ENCODE results near the gene STOX2.
A peak's percentile ranks its signal among the peaks of the same experiment; 100 is the strongest.

The STOX2 gene

GRCh38 chr4:184011826-184012380 is 106.8 kb downstream of the STOX2 start:
- TF ChIP-seq SUZ12 (IDR thresholded peaks at IDR 0.05) (no peak), FOXA1 (IDR thresholded peaks at IDR 0.05) (no peak)
- no peak for DNase-seq (ENCODE audit: extremely low spot score)
- CTCF ChIA-PET, result no interaction called here
- POLR2A ChIA-PET, result interaction anchor here (1.0 kb wide), 1 partner anchor 24 kb away, joined by 4 read pairs; no protein-coding TSS in a partner anchor

- ChIA-PET POLR2A (no interaction called here), CTCF (no interaction called here)
- TF ChIP-seq FOXK2 (IDR thresholded peaks at IDR 0.05), result no peak
- no peak for TF ChIP-seq HDGF (IDR thresholded peaks at IDR 0.05; ENCODE audit: borderline replicate concordance)
- no peak for TF ChIP-seq PKNOX1 (IDR thresholded peaks at IDR 0.05)
- no peak for TF ChIP-seq CTBP1 (IDR thresholded peaks at IDR 0.05; ENCODE audit: borderline replicate concordance)
- TF ChIP-seq ELF4 (IDR thresholded peaks at IDR 0.05), result no peak
- TF ChIP-seq SP1 (IDR thresholded peaks at IDR 0.05), result no peak
- TF ChIP-seq FOXA1 (IDR thresholded peaks at IDR 0.05), result no peak
- TF ChIP-seq LEF1 (IDR thresholded peaks at IDR 0.05; ENCODE audit: borderline replicate concordance), result no peak
- TF ChIP-seq BHLHE40 (IDR thresholded peaks at IDR 0.05; ENCODE audit: borderline replicate concordance), result no peak
- no peak for TF ChIP-seq ARNT (IDR thresholded peaks at IDR 0.05)
- TF ChIP-seq TARDBP (IDR thresholded peaks at IDR 0.05), result no peak
- TF ChIP-seq L3MBTL2 (conservative IDR thresholded peaks at IDR 0.05), result no peak
- TF ChIP-seq ZNF384 (IDR thresholded peaks at IDR 0.05), result no peak
- TF ChIP-seq SUZ12 (IDR thresholded peaks at IDR 0.05), result no peak
- TF ChIP-seq NFRKB (IDR thresholded peaks at IDR 0.05), result no peak
- TF ChIP-seq FOXM1 (IDR thresholded peaks at IDR 0.05; ENCODE audit: borderline replicate concordance), result no peak
- DNase-seq (ENCODE audit: extremely low spot score), result no peak
Measured at GRCh38 chr4:184012937-184013336, 107.8 kb downstream of the STOX2 start.

- ChIA-PET CTCF (no interaction called here), POLR2A (interaction anchor here (0.7 kb wide), 1 partner anchor 26 kb away, joined by 3 read pairs; no protein-coding TSS in a partner anchor)
- TF ChIP-seq ARNT (IDR thresholded peaks at IDR 0.05), result no peak
- no peak for TF ChIP-seq L3MBTL2 (conservative IDR thresholded peaks at IDR 0.05)
- TF ChIP-seq TARDBP (IDR thresholded peaks at IDR 0.05), result no peak
- no peak for TF ChIP-seq ZNF384 (IDR thresholded peaks at IDR 0.05)
- no peak for TF ChIP-seq FOXM1 (IDR thresholded peaks at IDR 0.05; ENCODE audit: borderline replicate concordance)
- no peak for TF ChIP-seq SUZ12 (IDR thresholded peaks at IDR 0.05)
- no peak for TF ChIP-seq PKNOX1 (IDR thresholded peaks at IDR 0.05)
- TF ChIP-seq LEF1 (IDR thresholded peaks at IDR 0.05; ENCODE audit: borderline replicate concordance), result no peak
- TF ChIP-seq FOXA1 (IDR thresholded peaks at IDR 0.05), result no peak
- no peak for TF ChIP-seq CTBP1 (IDR thresholded peaks at IDR 0.05; ENCODE audit: borderline replicate concordance)
- TF ChIP-seq ELF4 (IDR thresholded peaks at IDR 0.05), result no peak
- TF ChIP-seq BHLHE40 (IDR thresholded peaks at IDR 0.05; ENCODE audit: borderline replicate concordance), result no peak
- no peak for TF ChIP-seq SP1 (IDR thresholded peaks at IDR 0.05)
- TF ChIP-seq HDGF (IDR thresholded peaks at IDR 0.05; ENCODE audit: borderline replicate concordance), result no peak
- DNase-seq (ENCODE audit: extremely low spot score), result no peak
Measured at GRCh38 chr4:184014301-184014700, 109.2 kb downstream of the STOX2 start.

- POLR2A ChIA-PET, result no interaction called here
- peak; percentile 6 for DNase-seq (ENCODE audit: extremely low spot score)
- TF ChIP-seq SP1 (IDR thresholded peaks at IDR 0.05), result no peak
- no peak for TF ChIP-seq SUZ12 (IDR thresholded peaks at IDR 0.05)
- no peak for TF ChIP-seq FOXM1 (IDR thresholded peaks at IDR 0.05; ENCODE audit: borderline replicate concordance)
- TF ChIP-seq ELF4 (IDR thresholded peaks at IDR 0.05), result no peak
- no peak for TF ChIP-seq LEF1 (IDR thresholded peaks at IDR 0.05; ENCODE audit: borderline replicate concordance)
- no peak for TF ChIP-seq FOXK2 (IDR thresholded peaks at IDR 0.05)
- TF ChIP-seq BHLHE40 (IDR thresholded peaks at IDR 0.05; ENCODE audit: borderline replicate concordance), result no peak
- no peak for TF ChIP-seq PKNOX1 (IDR thresholded peaks at IDR 0.05)
- no peak for TF ChIP-seq L3MBTL2 (conservative IDR thresholded peaks at IDR 0.05)
- TF ChIP-seq ARNT (IDR thresholded peaks at IDR 0.05), result no peak
- no peak for TF ChIP-seq CTBP1 (IDR thresholded peaks at IDR 0.05; ENCODE audit: borderline replicate concordance)
- no peak for TF ChIP-seq HDGF (IDR thresholded peaks at IDR 0.05; ENCODE audit: borderline replicate concordance)
- CTCF ChIA-PET, result interaction anchor here (0.7 kb wide), 1 partner anchor 12 kb away, joined by 4 read pairs; no protein-coding TSS in a partner anchor
Measured at GRCh38 chr4:184016759-184017668, 111.9 kb downstream of the STOX2 start.

- ChIA-PET CTCF (no interaction called here), POLR2A (no interaction called here)
- no peak for DNase-seq (ENCODE audit: extremely low spot score)
- TF ChIP-seq ZNF384 (IDR thresholded peaks at IDR 0.05) (no peak), HDGF (IDR thresholded peaks at IDR 0.05; ENCODE audit: borderline replicate concordance) (no peak), BHLHE40 (IDR thresholded peaks at IDR 0.05; ENCODE audit: borderline replicate concordance) (no peak), FOXK2 (IDR thresholded peaks at IDR 0.05) (no peak), FOXA1 (IDR thresholded peaks at IDR 0.05) (no peak), PKNOX1 (IDR thresholded peaks at IDR 0.05) (no peak), SP1 (IDR thresholded peaks at IDR 0.05) (no peak)
Measured at GRCh38 chr4:184019076-184019475, 114.0 kb downstream of the STOX2 start.

Measured in HEK293T (cell line).